ENCODE data around the gene KDM2B. TPM values are rescaled to one million over a fixed set of nuclear protein-coding genes. Genes with fewer than 3 reads are reported as not detected.

KDM2B gene
- total RNA-seq, 2 experiments from 2014 or later, result 84.8 to 88.7 TPM

- DNase-seq, result no peak
- no peak for ATAC-seq (ENCODE audit: low read depth)
- H3K9me3 Mint-ChIP-seq, result no peaks in the 10 kb centered on the region
- no peak overlapping the region for H3K4me3 Mint-ChIP-seq
- peaks cover 20% of the 10 kb centered on the region for H3K36me3 Mint-ChIP-seq
- H3K27me3 Mint-ChIP-seq, result no peaks in the 10 kb centered on the region
- POLR2A ChIA-PET, result interaction anchor here (0.6 to 2.3 kb wide), 2 partner anchors 44 to 86 kb away, joined by 4 to 5 read pairs; partner anchors contain the start of gene RNF34
- no peak overlapping the region for H3K27ac Mint-ChIP-seq
- peaks cover 4% of the 10 kb centered on the region for H3K4me1 Mint-ChIP-seq
These were observed 136.6 kb downstream of the KDM2B start for GRCh38 chr12:121443911-121444841.

DNA sequence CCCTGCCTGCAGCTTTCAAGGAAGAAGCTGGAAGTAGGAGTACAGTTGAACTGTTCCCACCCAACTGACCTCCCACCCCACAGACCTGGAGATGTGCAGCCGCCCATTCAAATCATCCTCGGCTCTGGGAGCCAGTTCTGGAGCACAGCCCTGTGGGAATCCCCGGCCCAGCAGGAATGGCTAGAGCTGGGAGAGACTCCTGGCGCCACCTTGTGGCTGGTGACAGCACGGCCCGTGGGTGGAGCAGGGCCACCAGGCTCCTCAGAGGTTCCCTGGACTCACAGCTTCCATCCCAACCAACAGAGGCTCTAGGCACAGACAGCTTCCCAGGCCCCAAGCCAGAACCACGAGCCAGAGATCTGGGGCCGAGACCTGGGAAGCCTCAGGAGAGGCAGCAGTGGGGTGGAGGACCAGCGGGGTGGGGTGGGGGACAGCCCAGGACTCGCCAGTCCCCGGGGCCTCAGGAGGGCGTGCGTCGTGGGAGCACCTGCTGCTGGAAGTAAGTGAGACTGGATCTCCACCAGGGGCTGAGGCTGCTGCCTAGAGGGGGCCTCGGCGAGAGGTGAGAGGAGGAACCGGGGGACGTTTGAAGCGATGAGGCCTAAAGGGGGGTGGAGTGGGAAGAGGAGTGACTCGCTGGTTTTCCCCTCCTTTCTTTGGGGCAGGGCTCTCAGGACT lies 137.5 kb downstream of the KDM2B start:
- H3K27ac Mint-ChIP-seq, result no peak overlapping the region

DNA sequence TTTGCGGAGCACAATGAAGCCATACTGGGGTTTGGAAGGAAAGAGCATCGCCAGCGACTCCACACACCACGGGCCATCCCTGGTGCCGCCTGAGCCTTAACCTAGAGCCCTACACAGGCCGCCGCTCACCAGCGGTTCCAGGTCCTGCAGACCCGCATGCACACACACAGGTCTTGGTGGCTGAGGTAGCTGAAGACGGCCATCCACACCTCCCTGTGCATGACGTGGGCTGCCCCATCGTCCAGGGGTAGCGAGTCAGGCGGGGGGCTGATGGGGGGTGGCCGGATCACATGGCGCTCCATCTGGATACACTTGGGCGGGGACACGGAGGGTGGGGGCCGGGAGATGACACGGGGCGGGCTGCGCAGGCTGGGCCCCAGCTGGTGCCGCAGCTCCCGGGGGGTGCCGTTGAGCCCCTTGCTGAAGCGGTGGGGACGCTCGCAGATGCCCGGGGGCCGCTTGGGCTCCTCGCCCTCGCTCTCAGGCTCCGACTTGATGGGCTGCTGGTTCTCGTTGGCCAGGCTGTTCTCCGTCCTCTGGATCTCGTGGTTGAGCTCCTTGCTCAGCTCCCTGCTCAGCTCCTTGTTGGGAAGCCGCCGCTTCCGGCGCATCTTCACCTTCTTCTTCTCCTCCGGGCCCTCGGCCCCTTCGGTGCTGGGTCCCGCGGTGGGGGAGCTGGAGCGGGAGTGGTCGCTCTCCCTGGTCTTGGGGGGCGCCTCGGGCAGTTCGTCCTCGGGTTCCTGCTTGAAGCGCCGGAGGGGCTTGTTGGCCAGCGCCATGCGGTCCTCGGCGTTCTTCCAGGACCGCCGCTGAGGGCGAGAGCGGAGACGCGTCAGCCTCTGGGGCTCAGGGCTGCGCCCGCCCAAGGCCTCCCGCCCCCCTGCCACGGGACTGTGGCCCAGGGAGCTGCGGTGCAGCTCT lies 138.5 kb downstream of the KDM2B start:
- H3K9me3 Mint-ChIP-seq, result no peaks in the 10 kb centered on the region
- POLR2A ChIA-PET, result interaction anchor here (0.6 to 2.3 kb wide), 3 partner anchors 42 to 138 kb away, joined by 3 to 5 read pairs (median 3); partner anchors contain the start of gene RNF34
- H3K4me3 Mint-ChIP-seq, result no peak overlapping the region
- H3K4me1 Mint-ChIP-seq, result peaks cover 4% of the 10 kb centered on the region
- H3K27ac Mint-ChIP-seq, result no peak overlapping the region
- H3K36me3 Mint-ChIP-seq, result peaks cover 32% of the 10 kb centered on the region
- no peak for DNase-seq
- ATAC-seq (ENCODE audit: low read depth), result no peak
- H3K27me3 Mint-ChIP-seq, result no peaks in the 10 kb centered on the region

More for the DNA sequence above, 137.5 kb downstream of the KDM2B start:
- Mint-ChIP-seq H3K27me3 (no peaks in the 10 kb centered on the region), H3K36me3 (peaks cover 21% of the 10 kb centered on the region), H3K4me1 (peaks cover 4% of the 10 kb centered on the region), H3K4me3 (no peak overlapping the region), H3K9me3 (no peaks in the 10 kb centered on the region)
- ATAC-seq (ENCODE audit: low read depth), result peak; percentile 58
- DNase-seq, result peak; percentile 75
- POLR2A ChIA-PET, result interaction anchor here (1.3 to 2.3 kb wide), 2 partner anchors 44 to 111 kb away, joined by 3 to 5 read pairs; partner anchors contain the start of gene RNF34

DNA sequence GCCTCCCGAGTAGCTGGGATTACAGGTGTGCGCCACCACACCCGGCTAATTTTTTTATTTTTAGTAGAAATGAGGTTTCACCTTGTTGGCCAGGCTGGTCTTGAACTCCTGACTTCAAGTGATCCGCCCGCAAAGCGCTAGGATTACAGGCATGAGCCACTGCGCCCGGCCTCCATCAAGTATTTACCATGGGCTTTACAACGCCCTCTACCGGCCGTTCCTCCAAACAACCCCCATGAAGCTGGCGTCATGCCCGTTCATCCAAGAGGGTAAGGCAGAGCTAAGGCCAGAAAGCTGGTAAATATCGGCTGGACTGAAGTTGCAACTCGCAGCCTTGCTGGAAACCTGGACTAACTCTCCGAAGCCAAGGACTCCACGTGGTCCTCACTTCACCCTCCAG lies 139.3 kb downstream of the KDM2B start:
- H3K36me3 Mint-ChIP-seq, result peaks cover 39% of the 10 kb centered on the region
- DNase-seq, result no peak

DNA sequence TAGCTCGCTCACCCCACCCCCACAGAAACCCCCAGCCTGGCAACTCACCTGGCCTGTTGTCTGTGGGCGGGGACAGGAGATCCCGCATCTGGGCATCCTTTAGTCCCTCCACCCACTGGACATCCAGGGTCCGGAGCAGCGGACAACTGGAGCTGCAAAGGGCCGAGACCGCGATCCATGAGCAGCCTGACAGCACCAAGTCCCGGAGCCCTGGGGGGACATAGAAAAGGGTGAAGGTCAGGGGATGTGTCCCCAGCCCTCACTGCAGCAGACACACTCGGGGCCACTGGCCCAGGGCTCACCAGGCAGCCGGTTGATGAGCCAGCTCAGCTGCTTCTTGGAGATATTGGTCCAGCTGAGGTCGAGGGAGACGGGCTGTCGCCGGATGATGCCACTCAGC lies 140.1 kb downstream of the KDM2B start:
- no peak for DNase-seq
- peaks cover 9% of the 10 kb centered on the region for H3K9me3 Mint-ChIP-seq
- H3K4me3 Mint-ChIP-seq, result no peak overlapping the region
- H3K36me3 Mint-ChIP-seq, result peaks cover 45% of the 10 kb centered on the region
- H3K27me3 Mint-ChIP-seq, result no peaks in the 10 kb centered on the region
- H3K4me1 Mint-ChIP-seq, result peaks cover 4% of the 10 kb centered on the region
- H3K27ac Mint-ChIP-seq, result no peak overlapping the region
- POLR2A ChIA-PET, result no interaction called here
- ATAC-seq (ENCODE audit: low read depth), result no peak

More for the DNA sequence above, 139.3 kb downstream of the KDM2B start:
- POLR2A ChIA-PET, result no interaction called here
- Mint-ChIP-seq H3K9me3 (peaks cover 6% of the 10 kb centered on the region), H3K27ac (no peak overlapping the region), H3K27me3 (no peaks in the 10 kb centered on the region), H3K4me3 (no peak overlapping the region), H3K4me1 (peaks cover 4% of the 10 kb centered on the region)
- no peak for ATAC-seq (ENCODE audit: low read depth)

GRCh38 chr12:121439715-121440114 lies 141.1 kb downstream of the KDM2B start:
- ATAC-seq (ENCODE audit: low read depth) (no peak), DNase-seq (no peak)
- Mint-ChIP-seq H3K9me3 (peaks cover 12% of the 10 kb centered on the region), H3K36me3 (peaks cover 52% of the 10 kb centered on the region), H3K4me1 (peaks cover 4% of the 10 kb centered on the region), H3K4me3 (no peak overlapping the region), H3K27me3 (no peaks in the 10 kb centered on the region), H3K27ac (no peak overlapping the region)
- POLR2A ChIA-PET, result no interaction called here

GRCh38 chr12:121438905-121439304 lies 141.9 kb downstream of the KDM2B start:
- Mint-ChIP-seq H3K4me3 (no peak overlapping the region), H3K27ac (no peak overlapping the region), H3K36me3 (peaks cover 55% of the 10 kb centered on the region), H3K4me1 (peaks cover 3% of the 10 kb centered on the region), H3K9me3 (peaks cover 12% of the 10 kb centered on the region), H3K27me3 (no peaks in the 10 kb centered on the region)
- no peak for ATAC-seq (ENCODE audit: low read depth)
- POLR2A ChIA-PET, result interaction anchor here (0.6 kb wide), 1 partner anchor 104 kb away, joined by 3 read pairs; no protein-coding TSS in a partner anchor
- DNase-seq, result no peak

DNA sequence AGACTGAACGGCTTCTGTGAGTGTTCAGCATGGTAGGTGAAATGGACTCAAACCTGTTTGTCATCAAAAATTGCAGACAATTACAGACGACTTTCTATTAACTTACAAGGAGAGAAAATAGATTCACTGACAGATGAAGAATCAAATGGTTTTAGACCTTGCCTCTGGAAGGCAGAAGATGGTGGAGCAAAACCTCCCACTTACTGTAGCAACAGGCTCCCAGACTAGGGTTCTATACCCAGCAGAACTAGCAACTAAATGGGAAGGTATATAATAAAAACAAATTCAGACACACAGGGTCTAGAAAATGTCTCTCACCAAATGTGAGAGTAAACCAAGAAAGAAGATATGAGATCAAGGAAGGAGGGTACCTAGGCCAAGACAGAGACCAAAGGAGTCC lies 144.1 kb downstream of the KDM2B start:
- Mint-ChIP-seq H3K27ac (no peak overlapping the region), H3K9me3 (peaks cover 12% of the 10 kb centered on the region), H3K4me1 (no peaks in the 10 kb centered on the region), H3K4me3 (no peak overlapping the region), H3K36me3 (peaks cover 63% of the 10 kb centered on the region), H3K27me3 (no peaks in the 10 kb centered on the region)
- POLR2A ChIA-PET, result no interaction called here
- DNase-seq, result no peak
- no peak for ATAC-seq (ENCODE audit: low read depth)

DNA sequence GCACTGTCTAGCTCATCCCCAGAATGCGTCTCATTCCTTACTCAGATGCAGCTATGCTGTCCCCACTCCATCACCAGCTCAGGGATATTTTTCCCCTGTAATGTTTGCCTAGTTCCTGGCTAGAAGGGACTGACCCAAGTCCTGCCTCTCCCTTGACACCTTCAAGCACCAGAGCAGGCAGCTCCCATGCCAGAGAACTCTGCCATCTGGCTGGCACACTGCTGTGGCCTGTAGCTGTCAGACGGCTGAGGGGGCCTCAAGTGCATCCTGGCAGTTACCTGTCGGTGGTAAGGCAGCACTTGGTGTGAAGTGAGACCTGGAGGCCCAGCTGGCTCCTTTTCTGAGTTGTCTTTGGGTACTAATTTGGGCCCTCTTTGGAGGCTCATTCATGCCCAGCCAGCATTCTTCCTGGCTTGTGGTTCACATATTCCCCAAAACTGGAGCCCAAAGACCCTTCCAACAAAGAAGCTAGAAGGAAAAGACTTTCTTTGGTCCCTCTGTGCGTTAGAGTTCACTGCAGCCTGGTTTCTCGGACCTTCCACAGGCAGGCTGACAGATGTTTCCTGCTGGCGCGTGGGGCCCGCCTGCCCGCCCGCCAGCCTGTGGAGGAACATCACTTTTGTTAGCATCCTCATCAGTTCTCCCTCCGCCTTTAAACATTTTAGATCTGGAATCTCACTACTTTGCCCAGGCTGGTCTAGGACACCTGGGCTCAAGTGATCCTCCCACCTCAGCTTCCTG lies 147.9 kb downstream of the KDM2B start:
- Mint-ChIP-seq H3K9me3 (peaks cover 12% of the 10 kb centered on the region), H3K4me1 (peaks cover 2% of the 10 kb centered on the region), H3K27ac (peak overlapping the region; percentile 28), H3K4me3 (no peak overlapping the region), H3K36me3 (peaks cover 64% of the 10 kb centered on the region), H3K27me3 (no peaks in the 10 kb centered on the region)
- ATAC-seq (ENCODE audit: low read depth) (no peak), DNase-seq (no peak)
- POLR2A ChIA-PET, result interaction anchor here (0.6 kb wide), 1 partner anchor 566 kb away, joined by 9 read pairs; no protein-coding TSS in a partner anchor

- Mint-ChIP-seq H3K4me1 (peaks cover 2% of the 10 kb centered on the region), H3K36me3 (peaks cover 59% of the 10 kb centered on the region), H3K27me3 (no peaks in the 10 kb centered on the region), H3K27ac (peak overlapping the region; percentile 10), H3K9me3 (peaks cover 3% of the 10 kb centered on the region), H3K4me3 (no peak overlapping the region)
- DNase-seq (no peak), ATAC-seq (ENCODE audit: low read depth) (no peak)
- POLR2A ChIA-PET, result interaction anchor here (0.7 to 1.4 kb wide), 2 partner anchors 10 to 485 kb away, joined by 3 to 4 read pairs; no protein-coding TSS in a partner anchor
These were observed 149.9 kb downstream of the KDM2B start for GRCh38 chr12:121430833-121431415.

DNA sequence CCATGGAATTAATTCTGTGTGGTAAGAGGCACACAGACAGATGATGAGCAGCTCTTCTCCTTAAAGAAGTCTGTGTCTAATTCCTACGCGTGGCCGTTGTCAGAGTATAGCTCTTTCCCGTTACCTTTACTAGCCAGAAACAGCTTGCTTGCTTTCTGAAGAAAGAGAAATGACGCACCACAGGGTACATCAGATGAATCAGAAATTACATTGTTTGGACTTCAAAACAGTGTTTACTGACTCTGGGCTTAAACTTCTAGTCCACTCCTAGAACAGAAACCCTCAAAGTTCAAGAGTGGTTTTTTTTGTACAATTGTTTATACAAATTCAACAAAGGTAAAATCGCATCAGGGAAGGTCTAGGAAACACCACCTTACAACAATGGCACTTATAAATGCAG lies 151.9 kb downstream of the KDM2B start:
- peaks cover 57% of the 10 kb centered on the region for H3K36me3 Mint-ChIP-seq
- H3K4me1 Mint-ChIP-seq, result peaks cover 2% of the 10 kb centered on the region
- H3K9me3 Mint-ChIP-seq, result no peaks in the 10 kb centered on the region
- DNase-seq (no peak), ATAC-seq (ENCODE audit: low read depth) (no peak)
- H3K27ac Mint-ChIP-seq, result no peak overlapping the region
- no peaks in the 10 kb centered on the region for H3K27me3 Mint-ChIP-seq
- no peak overlapping the region for H3K4me3 Mint-ChIP-seq
- POLR2A ChIA-PET, result interaction anchor here (0.5 kb wide), 1 partner anchor 291 kb away, joined by 3 read pairs; no protein-coding TSS in a partner anchor

DNA sequence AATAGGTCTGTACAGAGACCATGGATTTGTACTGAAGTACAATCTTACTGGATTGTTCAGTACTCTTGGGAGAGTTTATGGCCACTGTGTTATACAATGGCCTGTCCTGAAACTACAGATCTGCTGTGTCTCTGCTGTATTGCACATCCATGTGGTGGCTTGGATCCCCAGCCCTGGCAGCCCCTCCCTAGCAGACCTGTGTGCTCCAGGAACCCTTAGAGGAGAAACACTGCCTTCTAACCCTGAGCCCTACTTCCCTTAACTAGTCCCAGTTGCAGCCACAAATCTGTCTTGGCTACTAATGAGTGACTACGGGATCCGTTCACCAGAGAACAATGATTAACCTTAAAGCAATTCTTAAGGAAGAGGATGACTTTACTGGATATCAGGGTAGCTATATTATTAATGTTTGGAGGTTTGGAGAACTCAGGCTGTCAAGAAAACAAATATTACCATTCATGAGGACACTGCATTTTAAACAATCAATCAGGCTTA lies 153.2 kb downstream of the KDM2B start:
- no peak for DNase-seq
- Mint-ChIP-seq H3K9me3 (no peaks in the 10 kb centered on the region), H3K36me3 (peaks cover 53% of the 10 kb centered on the region), H3K4me1 (peaks cover 2% of the 10 kb centered on the region), H3K27ac (no peak overlapping the region), H3K4me3 (no peak overlapping the region), H3K27me3 (no peaks in the 10 kb centered on the region)
- no peak for ATAC-seq (ENCODE audit: low read depth)
- POLR2A ChIA-PET, result no interaction called here

Data from activated naive CD8-positive, alpha-beta T cell treated with anti-CD3 and anti-CD28 coated beads, Interleukin-2, amount 10 ng/mL, durations not matched to agents 7 days and 5 days (primary cell).